ENCODE data around the gene PNISR.

Gene PNISR

DNA sequence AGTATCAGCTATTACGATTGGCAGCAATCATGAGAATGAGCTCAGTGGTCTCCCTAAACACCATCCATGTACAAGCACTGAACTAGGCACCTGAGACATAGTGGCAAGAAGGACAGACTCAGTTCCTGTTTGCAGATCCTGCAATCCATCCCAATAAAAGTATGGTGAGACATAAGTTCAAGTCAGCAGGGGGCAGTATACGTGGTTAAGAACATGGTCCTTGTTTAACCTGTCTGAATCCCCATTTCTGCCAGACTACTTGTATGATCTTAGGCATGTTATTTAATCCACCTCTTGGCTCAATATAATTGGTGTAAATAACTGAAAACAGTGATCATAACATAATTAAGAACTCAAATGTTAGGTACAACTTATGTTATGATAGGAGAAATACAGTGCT lies 33.2 kb upstream of the PNISR start:
- peak; percentile 36; the same call in 1 of the 2 replicates for TF ChIP-seq CTCF (conservative IDR thresholded peaks at IDR 0.05; ENCODE audit: low read depth, low read length)
- H3K36me3 ChIP-seq (ENCODE audit: insufficient read depth), result no peaks in the 10 kb centered on the region

GRCh38 chr6:99446076-99446475 lies 21.0 kb upstream of the PNISR start:
- Histone ChIP-seq H3K4me3 (IDR thresholded peaks at IDR 0.05; ENCODE audit: insufficient read depth, low read depth, low read length) (no peak overlapping the region), H3K27me3 (ENCODE audit: insufficient read depth, low read depth) (no peaks in the 10 kb centered on the region), H4K20me1 (ENCODE audit: insufficient read depth) (no peaks in the 10 kb centered on the region), H2AFZ (ENCODE audit: low read depth) (no peak overlapping the region), H3K4me2 (no peak overlapping the region), H3K36me3 (ENCODE audit: insufficient read depth) (no peaks in the 10 kb centered on the region), H3K27ac (no peak overlapping the region), H3K79me2 (ENCODE audit: insufficient read depth, low read depth) (no peaks in the 10 kb centered on the region), H3K9ac (no peak overlapping the region), H3K4me1 (ENCODE audit: low read depth, poor library complexity, severe bottlenecking) (no peaks in the 10 kb centered on the region)
- TF ChIP-seq CTCF (conservative IDR thresholded peaks at IDR 0.05; ENCODE audit: low read depth, low read length), result no peak

More for the DNA sequence above, 33.2 kb upstream of the PNISR start:
- Histone ChIP-seq H3K4me3 (IDR thresholded peaks at IDR 0.05; ENCODE audit: insufficient read depth, low read depth, low read length) (no peak overlapping the region), H3K79me2 (ENCODE audit: insufficient read depth, low read depth) (no peaks in the 10 kb centered on the region), H3K27me3 (ENCODE audit: insufficient read depth, low read depth) (no peaks in the 10 kb centered on the region), H3K4me1 (ENCODE audit: low read depth, poor library complexity, severe bottlenecking) (no peaks in the 10 kb centered on the region), H3K27ac (no peak overlapping the region), H2AFZ (ENCODE audit: low read depth) (no peak overlapping the region), H3K9ac (no peak overlapping the region), H4K20me1 (ENCODE audit: insufficient read depth) (no peaks in the 10 kb centered on the region), H3K4me2 (no peak overlapping the region)

DNA sequence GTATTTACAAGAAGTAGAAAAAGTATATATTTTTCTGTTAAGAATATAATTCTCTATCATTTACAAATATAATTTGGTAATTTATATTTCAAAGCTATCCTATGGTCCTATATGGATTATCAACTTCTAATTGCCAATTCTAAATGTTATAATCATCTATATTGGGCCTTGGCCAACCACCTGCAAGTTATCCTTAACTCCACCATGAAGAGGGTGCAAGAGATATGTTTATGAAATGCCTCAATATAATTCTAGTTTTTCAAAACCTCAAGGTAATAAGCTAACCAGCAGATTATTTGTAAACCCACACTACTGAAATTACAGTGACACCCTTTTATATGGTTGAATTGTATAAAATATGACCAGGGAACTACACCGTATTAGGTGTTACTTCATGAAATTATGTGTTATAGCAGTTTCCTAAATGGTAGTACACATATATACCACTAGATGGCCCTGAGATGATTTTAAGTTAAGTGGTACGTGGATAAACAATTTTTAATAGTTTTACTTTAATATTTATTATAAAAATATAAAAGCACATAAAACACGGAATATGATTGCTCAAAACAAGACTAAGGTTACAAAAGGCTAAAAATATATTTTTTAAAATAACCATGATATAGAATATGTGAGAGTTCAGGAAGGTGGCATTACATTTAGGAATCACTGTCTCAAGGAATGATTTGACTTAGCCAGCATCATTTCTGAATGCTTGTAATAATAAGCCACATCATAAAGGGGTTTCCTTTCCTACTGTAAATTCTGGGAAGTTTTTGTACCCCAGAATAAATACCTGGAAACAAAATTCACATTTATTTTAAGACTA lies 9.8 kb upstream of the PNISR start:
- Histone ChIP-seq H3K27ac (no peak overlapping the region), H3K36me3 (ENCODE audit: insufficient read depth) (no peaks in the 10 kb centered on the region), H4K20me1 (ENCODE audit: insufficient read depth) (no peaks in the 10 kb centered on the region), H3K4me1 (ENCODE audit: low read depth, poor library complexity, severe bottlenecking) (peaks cover 3% of the 10 kb centered on the region), H3K79me2 (ENCODE audit: insufficient read depth, low read depth) (no peaks in the 10 kb centered on the region), H3K4me2 (no peak overlapping the region), H2AFZ (ENCODE audit: low read depth) (no peak overlapping the region), H3K4me3 (IDR thresholded peaks at IDR 0.05; ENCODE audit: insufficient read depth, low read depth, low read length) (no peak overlapping the region), H3K9ac (no peak overlapping the region), H3K27me3 (ENCODE audit: insufficient read depth, low read depth) (no peaks in the 10 kb centered on the region)
- peak; percentile 68 for TF ChIP-seq CTCF (conservative IDR thresholded peaks at IDR 0.05; ENCODE audit: low read depth, low read length)

GRCh38 chr6:99432877-99433276 lies 7.8 kb upstream of the PNISR start:
- H3K4me3 ChIP-seq (IDR thresholded peaks at IDR 0.05; ENCODE audit: insufficient read depth, low read depth, low read length), result no peak overlapping the region
- H2AFZ ChIP-seq (ENCODE audit: low read depth), result no peak overlapping the region
- no peaks in the 10 kb centered on the region for H3K27me3 ChIP-seq (ENCODE audit: insufficient read depth, low read depth)
- no peak overlapping the region for H3K9ac ChIP-seq
- H4K20me1 ChIP-seq (ENCODE audit: insufficient read depth), result no peaks in the 10 kb centered on the region
- no peak for TF ChIP-seq CTCF (conservative IDR thresholded peaks at IDR 0.05; ENCODE audit: low read depth, low read length)
- no peak overlapping the region for H3K27ac ChIP-seq
- H3K4me1 ChIP-seq (ENCODE audit: low read depth, poor library complexity, severe bottlenecking), result peaks cover 3% of the 10 kb centered on the region
- no peaks in the 10 kb centered on the region for H3K79me2 ChIP-seq (ENCODE audit: insufficient read depth, low read depth)
- no peaks in the 10 kb centered on the region for H3K36me3 ChIP-seq (ENCODE audit: insufficient read depth)
- no peak overlapping the region for H3K4me2 ChIP-seq
